GM06990 (cell line): ENCODE data around the gene AMMECR1L.
"Not testable (repeated sequence)": the region's sequence is repeated elsewhere in the genome, so short reads cannot be mapped to it uniquely, and the experiment has no call there.

Experiments
- DNase-seq: peaks from one replicate; pipeline ENCODE4 v3.0.0-alpha.2; 2011; ENCODE audit not compliant: insufficient read length; ENCODE audit errors: extremely low read depth
- H3K27me3 ChIP-seq: replicated peaks from 2 replicates; pipeline ENCODE4 v1.6.0; 2011; ENCODE audit warnings: low read length; ENCODE audit not compliant: control insufficient read depth, insufficient read depth
- H3K36me3 ChIP-seq: 2 replicates; pipeline ENCODE4 v1.5.1; 2011; ENCODE audit warnings: low read length; ENCODE audit not compliant: control insufficient read depth, insufficient read depth
- H3K4me3 ChIP-seq: replicated peaks from 2 replicates; pipeline ENCODE4 v1.5.1; 2011; ENCODE audit warnings: low read depth, mild to moderate bottlenecking, control low read depth, low read length
- CTCF ChIP-seq: IDR thresholded peaks from 2 replicates; pipeline ENCODE4 v1.5.1; 2011; ENCODE audit warnings: low read length, control low read depth, mild to moderate bottlenecking, inconsistent platforms; ENCODE audit not compliant: insufficient read depth, poor library complexity, severe bottlenecking

AMMECR1L gene

DNA sequence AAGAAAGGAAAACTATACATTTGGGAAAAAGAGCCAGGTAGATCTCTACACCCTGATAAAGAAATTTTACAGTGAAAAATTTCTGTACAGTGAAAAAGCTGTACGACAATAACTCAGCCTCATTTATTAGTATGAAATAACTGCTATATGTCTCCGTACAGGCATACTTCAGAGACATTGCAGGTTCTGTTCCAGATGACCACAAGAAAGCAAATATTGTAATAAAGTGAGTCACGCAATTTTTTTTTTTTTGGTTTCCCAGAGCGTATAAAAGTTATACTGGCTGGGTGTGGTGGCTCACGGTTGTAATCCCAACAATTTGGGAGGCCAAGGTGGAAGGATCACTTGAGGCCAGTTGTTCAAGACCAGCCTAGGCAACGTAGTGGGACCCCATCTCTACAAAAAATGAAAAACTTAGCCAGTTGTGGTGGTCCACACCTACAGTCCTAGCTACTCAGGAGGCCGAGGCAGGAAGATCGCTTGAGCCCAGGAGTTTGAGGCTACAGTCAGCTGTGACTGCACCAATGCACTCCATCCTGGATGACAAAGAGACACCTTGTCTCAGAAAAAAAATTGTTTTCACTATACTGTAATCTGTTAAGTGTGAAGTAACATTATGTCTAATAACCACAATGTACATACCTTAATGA lies 28.2 kb upstream of the AMMECR1L start:
- Histone ChIP-seq H3K27me3 (no peaks in the 10 kb centered on the region), H3K4me3 (no peak overlapping the region), H3K36me3 (no peaks in the 10 kb centered on the region)
- DNase-seq: no peak
- no peak for TF ChIP-seq CTCF

- DNase-seq: no peak
- TF ChIP-seq CTCF: no peak
- no peak overlapping the region for H3K4me3 ChIP-seq
Observed at GRCh38 chr2:127911737-127912136, 26.0 kb upstream of the AMMECR1L start.

DNA sequence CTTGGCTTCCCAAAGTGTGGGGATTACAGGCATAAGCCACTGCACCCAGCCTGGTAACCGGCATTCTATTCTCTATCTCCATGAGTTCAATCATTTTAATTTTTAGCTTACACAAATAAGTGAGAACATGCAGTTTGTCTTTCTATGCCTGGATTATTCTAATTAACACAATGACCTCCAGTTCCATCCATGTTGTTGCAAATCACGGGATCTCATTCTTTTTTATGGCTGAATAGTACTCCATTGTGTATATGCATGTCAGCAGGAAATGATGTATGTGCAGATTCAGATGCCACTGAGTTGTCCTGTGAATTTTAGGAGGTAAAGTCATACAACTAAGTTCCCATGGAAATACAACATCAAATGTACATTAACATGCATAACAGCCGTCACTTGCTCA lies 24.7 kb upstream of the AMMECR1L start:
- Histone ChIP-seq H3K36me3 (no peaks in the 10 kb centered on the region), H3K4me3 (no peak overlapping the region), H3K27me3 (no peaks in the 10 kb centered on the region)
- no peak for DNase-seq
- no peak for TF ChIP-seq CTCF

More at GRCh38 chr2:127911737-127912136, 26.0 kb upstream of the AMMECR1L start:
- Histone ChIP-seq H3K36me3 (no peaks in the 10 kb centered on the region), H3K27me3 (no peaks in the 10 kb centered on the region)

DNA sequence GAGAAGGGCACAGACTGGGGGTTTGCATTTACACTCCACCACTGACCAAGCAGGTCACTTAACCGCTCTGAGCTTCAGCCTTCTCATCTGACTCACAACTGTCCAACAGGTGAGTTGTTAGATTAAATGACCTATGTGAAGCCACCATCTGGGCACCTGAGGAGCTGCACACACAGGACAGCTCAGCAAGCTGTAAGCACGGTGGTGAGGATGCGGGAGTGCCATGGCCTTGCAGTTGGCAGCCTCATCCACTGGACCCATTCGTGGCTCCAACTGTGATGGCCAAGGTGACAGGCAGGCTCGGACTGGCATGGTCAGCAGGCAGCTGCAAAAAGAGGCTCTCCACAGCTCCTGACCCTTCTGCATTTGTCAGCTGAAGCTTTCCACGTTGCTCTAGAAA lies 23.3 kb upstream of the AMMECR1L start:
- H3K4me3 ChIP-seq: no peak overlapping the region
- no peak for TF ChIP-seq CTCF
- no peaks in the 10 kb centered on the region for H3K27me3 ChIP-seq
- no peaks in the 10 kb centered on the region for H3K36me3 ChIP-seq
- no peak for DNase-seq

GRCh38 chr2:127907733-127908400 lies 22.1 kb upstream of the AMMECR1L start:
- not testable (repeated sequence) for H3K4me3 ChIP-seq, H3K36me3 ChIP-seq, DNase-seq, H3K27me3 ChIP-seq

DNA sequence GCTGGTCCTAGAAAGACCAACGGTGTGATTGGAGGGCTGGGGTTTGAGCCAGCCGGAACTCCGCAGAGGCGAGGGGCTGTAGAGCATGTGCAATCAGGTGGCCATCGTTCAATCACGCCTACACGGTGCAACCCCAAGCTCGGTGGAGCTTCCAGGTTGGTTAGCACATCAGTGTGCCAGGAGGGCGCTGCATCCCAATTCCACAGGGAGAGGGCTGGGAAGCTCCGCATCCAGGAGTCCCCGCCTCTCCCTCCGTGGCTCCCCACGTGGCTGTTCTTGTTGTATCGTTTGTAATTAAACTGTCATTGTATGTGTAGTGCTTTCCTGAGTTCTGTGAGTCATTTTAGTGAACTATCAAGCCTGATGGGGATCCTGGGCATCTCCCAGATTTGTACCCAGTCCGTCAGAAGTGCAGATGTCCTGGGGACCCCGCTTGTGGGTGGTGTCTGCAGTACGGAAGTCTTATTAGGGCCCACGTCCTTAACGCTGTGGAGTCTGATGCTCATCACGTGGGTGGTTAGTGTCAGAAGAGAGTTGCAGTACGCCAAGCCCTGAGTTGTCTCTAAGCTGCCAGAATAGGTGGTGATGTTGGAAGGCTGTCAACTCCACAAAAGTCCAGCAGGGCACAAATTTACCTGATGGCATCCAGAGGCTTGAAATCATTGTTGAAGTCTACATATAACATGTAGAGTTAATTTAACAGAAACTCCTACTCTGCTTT lies 20.6 kb upstream of the AMMECR1L start:
- no peaks in the 10 kb centered on the region for H3K36me3 ChIP-seq
- H3K27me3 ChIP-seq: no peaks in the 10 kb centered on the region
- no peak for TF ChIP-seq CTCF
- DNase-seq: no peak
- H3K4me3 ChIP-seq: no peak overlapping the region
